ENCODE results near the gene RAX2.

Gene RAX2

DNA sequence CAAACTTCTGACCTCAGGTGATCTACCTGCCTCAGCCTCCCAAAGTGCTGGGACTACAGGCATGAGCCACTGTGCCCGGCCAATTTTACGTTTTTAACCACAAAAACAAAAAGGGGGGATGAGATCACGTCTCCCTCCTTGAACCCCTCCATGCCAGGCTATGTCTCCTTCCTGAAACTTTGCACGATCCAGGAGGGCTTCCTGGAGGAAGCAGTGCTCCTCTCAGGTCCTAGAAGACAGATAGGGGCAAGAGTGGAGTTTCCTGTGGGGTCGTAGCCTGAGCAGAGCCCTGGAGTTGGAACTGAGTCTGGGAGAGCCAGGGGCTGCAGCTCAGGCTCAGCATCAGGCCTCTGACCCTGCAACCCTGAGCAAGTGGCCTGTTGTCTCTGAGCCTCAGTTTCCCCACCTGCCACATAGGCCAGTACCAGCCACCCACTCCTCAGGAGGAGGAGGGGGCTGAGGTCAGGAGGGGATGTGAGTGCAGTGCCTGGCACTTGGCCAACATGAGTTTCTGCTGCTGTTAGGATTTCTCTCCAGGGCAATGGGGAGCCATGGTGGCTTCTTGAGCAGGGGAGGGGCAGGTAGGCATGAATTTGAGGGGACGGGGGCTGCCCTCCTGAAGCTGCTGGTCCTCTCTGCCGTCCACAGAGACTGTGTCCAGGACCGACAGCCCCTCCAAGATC lies 26.5 kb downstream of the RAX2 start:
- no peaks in the 10 kb centered on the region for H3K27me3 ChIP-seq (ENCODE audit: control insufficient read depth, insufficient read depth, low read length)
- H3K9me3 ChIP-seq (ENCODE audit: control insufficient read depth, low read length) = no peaks in the 10 kb centered on the region
- H3K9ac ChIP-seq (ENCODE audit: low read length) = no peak overlapping the region
- H3K4me1 ChIP-seq (ENCODE audit: control insufficient read depth, insufficient read depth, low read length) = no peaks in the 10 kb centered on the region
- peaks cover 13% of the 10 kb centered on the region for H3K36me3 ChIP-seq (ENCODE audit: control insufficient read depth, insufficient read depth, low read length)
- no peak overlapping the region for H3K4me3 ChIP-seq (ENCODE audit: low read length)

DNA sequence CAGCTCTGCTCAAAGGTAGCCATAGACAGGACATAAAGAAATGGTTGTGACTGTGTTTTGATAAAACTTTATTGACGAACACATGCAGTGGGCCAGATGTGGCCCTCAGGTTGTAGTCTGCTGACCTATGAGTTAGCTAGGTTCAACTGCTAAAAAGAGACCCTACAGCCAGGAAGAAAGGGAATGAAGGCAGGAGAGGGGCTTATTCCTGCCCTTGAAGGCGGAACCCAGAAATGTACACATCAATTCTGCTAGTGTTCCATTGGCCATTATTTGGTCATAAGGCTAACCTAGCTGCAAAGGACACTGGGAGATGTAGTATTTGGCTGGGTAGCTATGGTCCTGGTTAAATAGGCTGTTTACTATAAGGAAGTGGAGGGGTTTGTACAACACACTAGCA lies 28.5 kb downstream of the RAX2 start:
- H3K4me3 ChIP-seq (ENCODE audit: low read length) = no peak overlapping the region
- no peaks in the 10 kb centered on the region for H3K27me3 ChIP-seq (ENCODE audit: control insufficient read depth, insufficient read depth, low read length)
- peaks cover 3% of the 10 kb centered on the region for H3K36me3 ChIP-seq (ENCODE audit: control insufficient read depth, insufficient read depth, low read length)
- H3K9me3 ChIP-seq (ENCODE audit: control insufficient read depth, low read length) = no peaks in the 10 kb centered on the region
- H3K9ac ChIP-seq (ENCODE audit: low read length) = no peak overlapping the region
- no peaks in the 10 kb centered on the region for H3K4me1 ChIP-seq (ENCODE audit: control insufficient read depth, insufficient read depth, low read length)

DNA sequence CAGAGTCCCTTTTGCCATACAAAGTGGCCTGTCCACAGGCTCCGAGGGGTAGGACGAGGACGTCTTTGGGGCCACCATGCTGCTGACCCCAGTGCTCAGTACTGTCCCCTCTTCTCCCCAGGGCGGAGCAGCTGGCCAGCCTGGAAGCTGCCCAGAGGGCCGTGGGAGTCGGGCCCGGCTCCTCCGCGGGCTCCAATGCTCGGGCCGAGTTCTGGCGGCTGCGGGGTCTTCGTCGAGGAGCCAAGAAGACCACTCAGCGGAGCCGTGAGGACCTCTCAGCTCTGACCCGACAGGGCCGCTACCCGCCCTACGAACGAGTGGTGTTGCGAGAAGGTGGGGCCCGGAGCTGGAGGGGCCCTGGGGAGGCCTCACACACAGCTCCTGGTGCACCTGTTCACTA lies 31.6 kb downstream of the RAX2 start:
- Histone ChIP-seq H3K4me1 (ENCODE audit: control insufficient read depth, insufficient read depth, low read length) (no peaks in the 10 kb centered on the region), H3K36me3 (ENCODE audit: control insufficient read depth, insufficient read depth, low read length) (peaks cover 13% of the 10 kb centered on the region), H3K9me3 (ENCODE audit: control insufficient read depth, low read length) (no peaks in the 10 kb centered on the region), H3K9ac (ENCODE audit: low read length) (no peak overlapping the region), H3K27me3 (ENCODE audit: control insufficient read depth, insufficient read depth, low read length) (no peaks in the 10 kb centered on the region), H3K4me3 (ENCODE audit: low read length) (no peak overlapping the region)

- no peak overlapping the region for H3K4me3 ChIP-seq (ENCODE audit: low read length)
- H3K36me3 ChIP-seq (ENCODE audit: control insufficient read depth, insufficient read depth, low read length) = peaks cover 13% of the 10 kb centered on the region
- no peaks in the 10 kb centered on the region for H3K27me3 ChIP-seq (ENCODE audit: control insufficient read depth, insufficient read depth, low read length)
- H3K9ac ChIP-seq (ENCODE audit: low read length) = no peak overlapping the region
- H3K9me3 ChIP-seq (ENCODE audit: control insufficient read depth, low read length) = no peaks in the 10 kb centered on the region
- H3K4me1 ChIP-seq (ENCODE audit: control insufficient read depth, insufficient read depth, low read length) = no peaks in the 10 kb centered on the region
These were observed 33.4 kb downstream of the RAX2 start for GRCh38 chr19:3738477-3739220.

- Histone ChIP-seq H3K4me1 (ENCODE audit: control insufficient read depth, insufficient read depth, low read length) (no peaks in the 10 kb centered on the region), H3K9me3 (ENCODE audit: control insufficient read depth, low read length) (no peaks in the 10 kb centered on the region), H3K36me3 (ENCODE audit: control insufficient read depth, insufficient read depth, low read length) (peaks cover 13% of the 10 kb centered on the region), H3K27me3 (ENCODE audit: control insufficient read depth, insufficient read depth, low read length) (no peaks in the 10 kb centered on the region), H3K4me3 (ENCODE audit: low read length) (no peak overlapping the region), H3K9ac (ENCODE audit: low read length) (no peak overlapping the region)
These were observed 34.4 kb downstream of the RAX2 start for GRCh38 chr19:3737487-3738205.

DNA sequence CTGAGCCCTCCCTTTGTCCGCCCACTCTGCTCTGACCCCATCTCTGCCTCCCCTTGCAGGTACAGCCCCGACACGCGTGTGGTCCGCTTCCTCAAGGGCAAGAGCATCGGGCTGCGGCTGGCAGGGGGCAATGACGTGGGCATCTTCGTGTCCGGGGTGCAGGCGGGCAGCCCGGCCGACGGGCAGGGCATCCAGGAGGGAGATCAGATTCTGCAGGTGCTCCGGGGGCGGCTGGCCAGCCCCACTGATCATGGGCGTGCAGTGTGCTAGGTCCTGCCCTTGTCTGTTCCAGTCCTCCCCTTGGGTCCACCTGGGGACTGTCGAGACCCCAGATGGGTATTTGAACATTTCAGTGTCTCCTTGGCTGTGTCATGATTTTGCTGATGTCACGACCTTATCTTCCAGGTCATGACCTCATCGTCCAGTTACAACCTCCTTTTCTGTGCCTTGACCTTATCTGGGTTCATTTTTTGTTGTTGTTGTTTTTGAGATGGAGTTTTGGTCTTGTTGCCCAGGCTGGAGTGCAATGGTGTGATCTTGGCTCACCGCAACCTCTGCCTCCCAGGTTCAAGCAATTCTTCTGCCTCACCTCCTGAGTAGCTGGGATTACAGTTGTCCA lies 35.8 kb downstream of the RAX2 start:
- Histone ChIP-seq H3K36me3 (ENCODE audit: control insufficient read depth, insufficient read depth, low read length) (peaks cover 13% of the 10 kb centered on the region), H3K4me3 (ENCODE audit: low read length) (no peak overlapping the region), H3K9me3 (ENCODE audit: control insufficient read depth, low read length) (no peaks in the 10 kb centered on the region), H3K9ac (ENCODE audit: low read length) (no peak overlapping the region), H3K27me3 (ENCODE audit: control insufficient read depth, insufficient read depth, low read length) (no peaks in the 10 kb centered on the region), H3K4me1 (ENCODE audit: control insufficient read depth, insufficient read depth, low read length) (no peaks in the 10 kb centered on the region)

- H3K36me3 ChIP-seq (ENCODE audit: control insufficient read depth, insufficient read depth, low read length) = peaks cover 13% of the 10 kb centered on the region
These were observed 37.8 kb downstream of the RAX2 start for GRCh38 chr19:3734310-3734600.

GRCh38 chr19:3733549-3734309 lies 38.3 kb downstream of the RAX2 start:
- Histone ChIP-seq H3K4me1 (ENCODE audit: control insufficient read depth, insufficient read depth, low read length) (peaks cover 2% of the 10 kb centered on the region), H3K4me3 (ENCODE audit: low read length) (no peak overlapping the region), H3K36me3 (ENCODE audit: control insufficient read depth, insufficient read depth, low read length) (peaks cover 13% of the 10 kb centered on the region), H3K9me3 (ENCODE audit: control insufficient read depth, low read length) (no peaks in the 10 kb centered on the region), H3K27me3 (ENCODE audit: control insufficient read depth, insufficient read depth, low read length) (no peaks in the 10 kb centered on the region), H3K9ac (ENCODE audit: low read length) (no peak overlapping the region)

More at GRCh38 chr19:3734310-3734600, 37.8 kb downstream of the RAX2 start:
- no peak overlapping the region for H3K9ac ChIP-seq (ENCODE audit: low read length)
- H3K27me3 ChIP-seq (ENCODE audit: control insufficient read depth, insufficient read depth, low read length) = no peaks in the 10 kb centered on the region
- H3K4me1 ChIP-seq (ENCODE audit: control insufficient read depth, insufficient read depth, low read length) = no peaks in the 10 kb centered on the region
- no peaks in the 10 kb centered on the region for H3K9me3 ChIP-seq (ENCODE audit: control insufficient read depth, low read length)
- H3K4me3 ChIP-seq (ENCODE audit: low read length) = no peak overlapping the region

DNA sequence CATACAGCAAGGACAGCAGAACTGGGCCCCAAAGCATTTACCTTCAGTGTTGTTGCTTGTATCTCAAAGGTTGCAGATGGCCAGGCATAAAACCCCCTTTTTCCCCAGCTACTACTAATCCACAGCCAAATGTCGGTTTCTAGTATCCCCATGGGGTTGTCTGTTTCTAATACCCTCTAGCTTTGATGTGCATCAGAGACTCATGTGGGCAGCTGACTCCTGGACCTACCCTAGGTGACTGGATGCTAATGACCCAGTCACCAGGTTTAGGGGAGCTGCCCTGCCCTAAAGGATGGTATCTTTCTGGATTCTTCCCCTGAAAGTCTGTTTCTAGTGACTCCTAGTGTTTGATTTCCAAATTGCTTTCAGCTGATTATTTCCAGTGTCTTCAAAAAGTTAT lies 39.9 kb downstream of the RAX2 start:
- H3K9me3 ChIP-seq (ENCODE audit: control insufficient read depth, low read length) = no peaks in the 10 kb centered on the region
- H3K27me3 ChIP-seq (ENCODE audit: control insufficient read depth, insufficient read depth, low read length) = no peaks in the 10 kb centered on the region
- peaks cover 14% of the 10 kb centered on the region for H3K4me1 ChIP-seq (ENCODE audit: control insufficient read depth, insufficient read depth, low read length)
- no peak overlapping the region for H3K9ac ChIP-seq (ENCODE audit: low read length)
- no peak overlapping the region for H3K4me3 ChIP-seq (ENCODE audit: low read length)
- H3K36me3 ChIP-seq (ENCODE audit: control insufficient read depth, insufficient read depth, low read length) = peaks cover 2% of the 10 kb centered on the region

- H3K9me3 ChIP-seq (ENCODE audit: control insufficient read depth, low read length) = no peaks in the 10 kb centered on the region
- H3K36me3 ChIP-seq (ENCODE audit: control insufficient read depth, insufficient read depth, low read length) = no peaks in the 10 kb centered on the region
- no peaks in the 10 kb centered on the region for H3K27me3 ChIP-seq (ENCODE audit: control insufficient read depth, insufficient read depth, low read length)
- H3K9ac ChIP-seq (ENCODE audit: low read length) = no peak overlapping the region
- peaks cover 30% of the 10 kb centered on the region for H3K4me1 ChIP-seq (ENCODE audit: control insufficient read depth, insufficient read depth, low read length)
- H3K4me3 ChIP-seq (ENCODE audit: low read length) = no peak overlapping the region
These were observed 41.5 kb downstream of the RAX2 start for GRCh38 chr19:3730457-3730958.

DNA sequence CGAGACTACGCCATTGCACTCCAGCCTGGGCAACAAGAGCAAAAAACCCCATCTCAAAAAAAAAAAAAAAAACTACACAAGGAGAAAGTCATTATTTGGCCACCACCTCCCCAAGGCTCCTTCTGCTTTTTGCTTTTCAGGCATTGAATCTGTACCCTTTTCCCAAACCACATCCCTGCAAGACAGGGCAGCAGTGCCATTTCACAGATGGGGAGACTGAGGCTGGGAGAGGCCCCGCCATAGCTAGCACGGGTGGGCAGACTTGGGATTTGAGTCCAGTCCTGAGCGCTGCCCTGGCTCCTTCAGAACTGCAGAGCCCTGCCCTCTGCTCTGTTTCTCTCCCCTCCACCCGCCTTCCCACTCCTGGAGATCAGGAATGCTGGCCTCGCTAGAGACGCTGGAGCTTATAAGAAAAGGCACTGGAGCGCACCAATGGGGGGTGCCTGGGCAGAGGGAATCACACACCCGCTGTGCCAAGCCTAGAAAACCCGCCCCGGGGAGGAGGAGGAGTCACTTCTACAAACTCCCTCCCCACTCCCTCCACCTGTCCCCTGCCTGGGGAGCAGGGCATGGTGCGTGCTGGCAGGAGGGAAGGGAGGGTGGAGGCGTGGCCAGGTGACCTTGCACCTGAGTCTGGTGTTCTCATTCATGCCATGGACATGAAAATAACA lies 46.3 kb downstream of the RAX2 start:
- H3K4me1 ChIP-seq (ENCODE audit: control insufficient read depth, insufficient read depth, low read length) = peaks cover 53% of the 10 kb centered on the region
- peaks cover 13% of the 10 kb centered on the region for H3K27me3 ChIP-seq (ENCODE audit: control insufficient read depth, insufficient read depth, low read length)
- no peaks in the 10 kb centered on the region for H3K9me3 ChIP-seq (ENCODE audit: control insufficient read depth, low read length)
- no peak overlapping the region for H3K4me3 ChIP-seq (ENCODE audit: low read length)
- H3K9ac ChIP-seq (ENCODE audit: low read length) = no peak overlapping the region
- H3K36me3 ChIP-seq (ENCODE audit: control insufficient read depth, insufficient read depth, low read length) = no peaks in the 10 kb centered on the region

All from mucosa of stomach (tissue), 1 donor.